HG02943 (cell line): ENCODE data around the gene ELP4.
"Not testable (repeated sequence)": the region's sequence is repeated elsewhere in the genome, so short reads cannot be mapped to it uniquely, and the experiment has no call there.

ENCODE experiments used
- ATAC-seq: cut with Tn5 transposase; IDR thresholded peaks from one replicate; pipeline ENCODE4 v1.9.1; 2021; ENCODE audit warnings: mild to moderate bottlenecking, low read depth, moderate library complexity; ENCODE audit not compliant: unreplicated experiment

Gene ELP4

DNA sequence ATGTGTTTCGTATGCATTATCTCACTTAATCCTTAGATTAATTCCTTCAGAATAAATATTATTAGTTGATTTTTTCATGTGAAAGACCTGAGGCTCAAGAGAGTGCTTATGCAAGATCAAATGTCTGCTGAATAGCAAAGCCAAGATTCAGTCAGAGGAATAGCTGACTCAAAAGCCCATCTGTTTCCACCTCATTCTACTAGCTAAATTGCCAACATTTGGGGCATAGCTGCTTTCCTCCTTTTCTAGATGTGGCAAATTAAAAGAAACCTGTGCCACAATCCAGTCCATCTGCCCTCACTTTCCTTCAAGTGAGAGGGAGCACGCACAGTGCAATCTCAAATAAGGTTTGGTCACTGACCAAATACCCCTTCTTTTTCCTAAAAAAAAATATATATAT is 180.5 kb downstream of the ELP4 start:
- no peak for ATAC-seq

- no peak for ATAC-seq
These were observed 180.9 kb downstream of the ELP4 start for GRCh38 chr11:31690516-31690915.

- no peak for ATAC-seq
These were observed 182.9 kb downstream of the ELP4 start for GRCh38 chr11:31692466-31692865.

DNA sequence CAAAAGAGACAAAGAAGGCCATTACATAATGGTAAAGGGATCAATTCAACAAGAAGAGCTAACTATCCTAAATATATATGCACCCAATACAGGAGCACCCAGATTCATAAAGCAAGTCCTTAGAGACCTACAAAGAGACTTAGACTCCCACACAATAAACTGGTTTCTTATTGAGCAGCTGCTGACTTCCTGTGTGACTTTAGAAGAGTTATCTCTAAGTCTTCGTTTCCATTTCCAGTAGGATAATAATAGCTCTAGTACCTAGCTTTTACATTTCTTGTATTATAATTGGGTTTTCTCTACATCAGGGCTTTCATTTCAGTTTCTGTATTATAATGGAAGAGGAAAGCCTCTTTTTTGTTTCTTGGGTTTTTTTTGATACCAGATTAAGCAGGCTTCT is 187.5 kb downstream of the ELP4 start:
- ATAC-seq, result peak; percentile 73

- ATAC-seq, result no peak
These were observed 189.5 kb downstream of the ELP4 start for GRCh38 chr11:31699066-31699465.

DNA sequence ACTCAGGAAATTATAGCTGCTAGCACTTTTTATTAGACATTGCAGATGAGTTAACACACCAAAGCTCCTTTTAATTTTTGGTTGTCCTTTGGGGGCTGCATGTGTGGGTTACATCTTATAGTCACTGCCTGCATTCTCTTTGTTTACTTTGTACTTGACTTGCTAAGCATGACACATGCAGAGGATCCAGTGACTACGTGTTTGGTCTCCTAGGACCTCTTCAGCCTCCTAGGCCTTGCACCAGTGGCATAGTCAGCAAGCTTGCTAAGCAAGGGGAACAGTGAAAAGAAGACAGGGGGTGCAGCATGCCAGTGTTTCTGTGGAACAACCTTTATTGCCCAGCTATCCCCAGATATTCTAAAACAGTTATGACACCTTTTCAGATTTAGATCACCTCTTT is 193.4 kb downstream of the ELP4 start:
- ATAC-seq, result no peak

DNA sequence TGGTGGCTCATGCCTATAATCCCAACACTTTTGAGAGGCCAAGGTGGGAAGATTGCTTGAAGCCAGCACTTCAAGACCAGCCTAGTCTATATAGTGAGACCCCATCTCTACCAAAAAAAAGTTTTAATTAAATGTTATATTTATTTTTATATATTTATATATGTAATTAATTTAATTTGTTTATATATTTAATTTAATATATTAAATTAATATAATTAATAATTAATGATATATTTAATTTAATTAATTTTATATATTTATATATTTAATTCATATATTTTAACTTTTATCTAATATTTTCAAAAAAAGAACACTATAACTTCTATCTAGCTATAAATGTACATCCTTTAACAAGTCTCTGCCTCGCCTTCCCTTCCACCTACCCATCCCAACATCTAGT is 196.8 kb downstream of the ELP4 start:
- ATAC-seq, result no peak

DNA sequence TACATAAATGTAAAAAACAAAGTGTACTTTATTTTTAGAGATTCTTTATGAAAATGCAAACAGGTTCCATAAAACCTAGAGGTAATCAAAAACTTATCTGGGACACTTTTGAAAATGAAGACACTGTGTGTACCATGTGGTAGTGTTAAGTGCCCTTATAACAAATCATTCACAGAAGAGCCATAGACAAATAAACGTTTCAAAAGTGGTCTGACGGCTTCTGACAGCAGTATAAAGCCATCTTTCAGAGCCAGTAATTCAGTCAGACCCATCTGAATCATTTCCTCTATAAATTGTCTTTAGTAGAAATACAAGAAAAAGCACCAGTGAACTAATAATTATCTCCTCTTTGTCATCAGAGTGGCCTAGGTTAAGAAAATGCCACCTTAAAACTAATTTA is 201.6 kb downstream of the ELP4 start:
- ATAC-seq, result no peak

- no peak for ATAC-seq
These were observed 203.3 kb downstream of the ELP4 start for GRCh38 chr11:31712851-31713250.

DNA sequence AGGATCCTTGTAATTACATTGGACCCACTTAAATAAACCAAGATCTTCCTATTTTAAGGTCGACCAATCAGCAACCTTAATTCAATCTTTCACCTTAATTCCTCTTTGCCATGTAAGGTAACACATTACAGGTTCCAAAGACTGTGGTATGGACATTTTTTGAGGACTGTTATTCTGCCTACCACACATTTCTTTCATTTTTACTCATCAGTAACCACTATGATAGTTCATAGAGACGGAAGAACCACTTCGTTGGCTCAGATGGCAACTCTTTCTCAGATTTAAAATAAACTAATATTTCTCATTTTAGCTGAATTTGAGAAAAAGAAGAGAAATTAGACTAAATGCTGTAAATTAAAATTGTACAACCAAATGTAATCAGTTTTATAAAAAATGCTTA is 205.3 kb downstream of the ELP4 start:
- no peak for ATAC-seq

GRCh38 chr11:31720225-31720624 is 210.7 kb downstream of the ELP4 start:
- no peak for ATAC-seq

GRCh38 chr11:31720671-31721365 is 211.3 kb downstream of the ELP4 start:
- no peak for ATAC-seq

GRCh38 chr11:31722754-31723153 is 213.2 kb downstream of the ELP4 start:
- no peak for ATAC-seq

DNA sequence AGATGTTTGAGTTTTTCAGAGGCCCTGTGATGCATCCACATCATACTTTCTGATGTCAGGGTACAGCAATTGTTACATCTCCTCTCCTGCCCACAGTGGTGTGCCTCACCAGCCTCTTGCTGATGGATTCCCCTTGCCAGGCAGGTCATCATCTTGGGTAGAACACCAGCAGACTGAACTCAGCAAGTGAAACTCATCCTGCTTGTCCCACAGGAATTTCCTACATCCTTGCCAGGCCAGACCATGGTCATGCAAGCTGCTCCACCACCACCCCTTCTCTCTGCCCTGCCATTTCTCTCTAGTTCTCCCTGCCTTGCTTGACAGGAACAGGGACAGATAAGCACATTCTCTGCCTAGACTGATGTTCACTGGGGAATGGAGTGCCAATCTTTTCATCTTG is 215.6 kb downstream of the ELP4 start:
- no peak for ATAC-seq

- ATAC-seq, result no peak
These were observed 218.9 kb downstream of the ELP4 start for GRCh38 chr11:31728432-31728831.

DNA sequence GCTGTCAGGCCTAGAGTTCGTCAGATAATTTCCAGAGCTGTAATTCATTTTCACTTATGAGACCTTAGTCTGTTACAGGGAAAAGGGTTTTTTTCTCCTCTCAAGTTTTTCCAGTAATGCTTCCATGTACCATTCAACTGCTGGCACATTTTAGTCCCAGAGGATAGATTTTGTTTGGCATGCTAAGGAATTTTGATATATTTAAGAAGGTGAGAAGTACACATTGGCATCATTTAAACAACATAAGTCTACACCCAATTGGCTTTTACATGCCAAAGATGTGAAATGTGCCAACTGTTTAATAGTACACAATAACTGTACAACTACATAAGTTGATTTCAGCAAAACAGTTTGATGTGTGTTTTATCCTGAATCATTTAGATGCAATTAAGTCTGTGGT is 230.6 kb downstream of the ELP4 start:
- ATAC-seq, result no peak

DNA sequence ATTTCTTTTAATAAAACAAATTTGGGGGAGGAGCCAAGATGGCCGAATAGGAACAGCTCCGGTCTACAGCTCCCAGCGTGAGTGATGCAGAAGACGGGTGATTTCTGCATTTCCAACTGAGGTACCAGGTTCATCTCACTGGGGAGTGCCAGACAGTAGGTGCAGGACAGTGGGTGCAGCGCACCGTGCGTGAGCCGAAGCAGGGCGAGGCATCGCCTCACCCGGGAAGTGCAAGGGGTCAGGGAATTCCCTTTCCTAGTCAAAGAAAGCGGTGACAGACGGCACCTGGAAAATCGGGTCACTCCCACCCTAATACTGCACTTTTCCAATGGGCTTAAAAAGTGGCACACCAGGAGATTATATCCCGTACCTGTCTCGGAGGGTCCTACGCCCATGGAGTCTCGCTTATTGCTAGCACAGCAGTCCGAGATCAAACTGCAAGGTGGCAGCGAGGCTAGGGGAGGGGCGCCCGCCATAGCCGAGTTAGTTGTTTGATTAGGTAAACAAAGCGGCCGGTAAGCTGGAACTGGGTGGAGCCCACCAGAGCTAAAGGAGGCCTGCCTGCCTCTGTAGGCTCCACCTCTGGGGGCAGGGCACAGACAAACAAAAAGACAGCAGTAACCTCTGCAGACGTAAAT is 231.3 kb downstream of the ELP4 start:
- not testable (repeated sequence) for ATAC-seq

- ATAC-seq, result no peak
These were observed 238.0 kb downstream of the ELP4 start for GRCh38 chr11:31747581-31747980.

DNA sequence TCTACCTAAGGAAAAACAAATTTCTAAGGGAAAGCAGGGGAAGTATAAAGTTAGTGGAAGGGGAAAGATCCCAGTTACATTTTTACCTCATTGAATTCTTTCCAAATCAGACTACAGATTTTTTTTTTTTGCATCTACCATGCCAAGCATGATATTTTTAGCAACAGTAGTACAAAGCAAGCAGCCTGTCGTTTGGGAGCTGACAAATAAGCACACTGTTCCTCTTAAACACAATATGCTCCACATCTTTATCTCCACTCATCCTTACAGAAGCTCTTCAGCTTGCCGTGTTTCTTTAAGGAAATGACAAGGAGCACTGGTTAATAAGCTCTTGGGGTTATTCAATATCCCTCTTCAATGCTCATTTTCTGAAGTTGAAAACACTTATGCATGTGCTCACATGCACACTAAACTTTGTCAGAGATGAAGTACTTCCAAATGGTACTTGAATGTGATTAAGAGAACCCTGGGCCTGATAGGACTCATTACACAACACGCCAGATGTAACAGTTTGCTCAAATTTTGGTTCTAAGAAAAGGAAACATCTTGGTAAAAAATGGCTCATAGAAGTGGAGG is 247.8 kb downstream of the ELP4 start:
- ATAC-seq, result no peak

GRCh38 chr11:31761636-31762035 is 252.1 kb downstream of the ELP4 start:
- no peak for ATAC-seq

GRCh38 chr11:31763296-31763695 is 253.7 kb downstream of the ELP4 start:
- ATAC-seq, result no peak

DNA sequence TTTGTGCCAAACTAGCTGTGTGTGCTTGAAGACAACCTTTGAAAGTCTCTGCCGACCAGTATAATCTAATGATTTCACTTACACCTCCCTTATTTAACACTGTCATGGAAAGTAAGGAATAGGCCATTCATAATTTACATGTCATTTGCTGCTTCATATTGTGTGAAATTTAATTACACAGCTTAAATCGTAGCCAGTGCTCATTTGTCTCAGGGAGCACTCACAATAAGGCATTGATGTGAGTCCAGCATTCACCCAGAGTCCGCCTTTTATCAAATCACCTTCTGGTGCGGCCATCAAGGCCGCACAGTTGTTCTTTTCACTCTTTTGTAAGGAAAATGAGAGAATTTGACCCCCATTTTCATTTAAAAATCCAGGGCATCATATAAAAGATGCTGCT is 254.7 kb downstream of the ELP4 start:
- ATAC-seq, result no peak
